Osteoblast (primary cell): ENCODE data around the gene UBXN6. TPM values are rescaled to one million over a fixed set of nuclear protein-coding genes. Genes with fewer than 3 reads are reported as not detected.

Source experiments
- DNase-seq: peaks from one replicate; pipeline ENCODE4 v3.0.0; 2011; ENCODE audit warnings: low spot score, mixed read lengths; ENCODE audit not compliant: insufficient read length; ENCODE audit errors: missing footprints
- H2AFZ ChIP-seq: 2 replicates; pipeline ENCODE4 v1.6.0; 2011; ENCODE audit warnings: mild to moderate bottlenecking, low read length
- H3K27ac ChIP-seq: 2 replicates; pipeline ENCODE4 v1.5.1; 2011; ENCODE audit warnings: mild to moderate bottlenecking, low read depth, low read length, moderate library complexity
- H3K27me3 ChIP-seq: 2 replicates; pipeline ENCODE4 v1.6.0; 2012; ENCODE audit warnings: mild to moderate bottlenecking, control low read depth, inconsistent platforms, low read length, moderate library complexity; ENCODE audit not compliant: insufficient read depth
- H3K36me3 ChIP-seq: 2 replicates; pipeline ENCODE4 v1.5.1; 2011; ENCODE audit warnings: mild to moderate bottlenecking, low read length, control low read depth, moderate library complexity; ENCODE audit not compliant: insufficient read depth
- H3K4me1 ChIP-seq: 2 replicates; pipeline ENCODE4 v1.5.1; 2011; ENCODE audit warnings: mild to moderate bottlenecking, low read length, control low read depth, moderate library complexity; ENCODE audit not compliant: insufficient read depth
- H3K4me2 ChIP-seq: 2 replicates; pipeline ENCODE4 v1.6.0; 2011; ENCODE audit warnings: mild to moderate bottlenecking, low read length; ENCODE audit not compliant: insufficient read depth
- H3K4me3 ChIP-seq: fragments of 200-600 bp; sonication (generic); 3 replicates; pipeline ENCODE4 v1.5.1; 2012; ENCODE audit warnings: mild to moderate bottlenecking, low read length, inconsistent platforms; ENCODE audit not compliant: insufficient read depth
- H3K79me2 ChIP-seq: 2 replicates; pipeline ENCODE4 v1.6.0; 2012; ENCODE audit warnings: mild to moderate bottlenecking, low read length, control low read depth, inconsistent platforms; ENCODE audit not compliant: insufficient read depth
- H3K9me3 ChIP-seq: 2 replicates; pipeline ENCODE4 v1.5.1; 2011; ENCODE audit warnings: low read depth, low read length, control low read depth
- H4K20me1 ChIP-seq: 2 replicates; pipeline ENCODE4 v1.6.0; 2012; ENCODE audit warnings: mild to moderate bottlenecking, low read length, control low read depth; ENCODE audit not compliant: insufficient read depth
- total RNA-seq: library from RNA; depleted of rRNA; stranded (reverse); fragments of >200 nt; gene quantifications from 2 replicates; pipeline ENCODE4 v1.2.3, GENCODE V29; 2012
- TF ChIP-seq, protein P1 (sequence below): IDR thresholded peaks from 2 replicates; pipeline ENCODE4 v1.5.1; 2011; ENCODE audit warnings: mild to moderate bottlenecking, low read depth, low read length, moderate library complexity; ENCODE audit errors: extremely low read depth

Gene UBXN6
- total RNA-seq, 1 donor = 136 TPM

DNA sequence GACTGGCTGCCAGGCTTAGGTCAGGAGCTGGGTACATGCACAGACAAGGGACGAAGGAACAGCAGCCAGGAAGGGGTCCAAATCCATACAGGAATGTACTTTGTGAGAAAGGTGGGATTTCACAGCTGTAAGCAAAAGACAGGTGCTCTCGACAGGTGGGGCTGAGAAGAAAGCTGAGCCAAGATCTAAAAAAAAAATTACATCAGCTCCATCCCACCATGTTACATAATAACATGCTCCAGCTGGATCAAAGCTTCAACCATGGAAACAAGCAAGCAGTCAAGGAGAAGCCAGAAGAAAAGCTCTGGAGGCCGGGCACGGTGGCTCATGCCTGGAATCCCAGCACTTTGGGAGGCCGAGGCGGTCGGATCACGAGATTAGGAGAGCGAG lies 8.0 kb downstream of the UBXN6 start:
- DNase-seq = peak; percentile 72
- Histone ChIP-seq H3K4me1 (peaks cover under 1% of the 10 kb centered on the region), H2AFZ (no peak overlapping the region), H3K9me3 (no peaks in the 10 kb centered on the region), H4K20me1 (peaks cover 33% of the 10 kb centered on the region), H3K4me2 (no peak overlapping the region), H3K27ac (no peak overlapping the region), H3K4me3 (no peak overlapping the region), H3K79me2 (peaks cover 26% of the 10 kb centered on the region), H3K27me3 (no peaks in the 10 kb centered on the region), H3K36me3 (peaks cover 93% of the 10 kb centered on the region)
- TF ChIP-seq, protein P1, sequence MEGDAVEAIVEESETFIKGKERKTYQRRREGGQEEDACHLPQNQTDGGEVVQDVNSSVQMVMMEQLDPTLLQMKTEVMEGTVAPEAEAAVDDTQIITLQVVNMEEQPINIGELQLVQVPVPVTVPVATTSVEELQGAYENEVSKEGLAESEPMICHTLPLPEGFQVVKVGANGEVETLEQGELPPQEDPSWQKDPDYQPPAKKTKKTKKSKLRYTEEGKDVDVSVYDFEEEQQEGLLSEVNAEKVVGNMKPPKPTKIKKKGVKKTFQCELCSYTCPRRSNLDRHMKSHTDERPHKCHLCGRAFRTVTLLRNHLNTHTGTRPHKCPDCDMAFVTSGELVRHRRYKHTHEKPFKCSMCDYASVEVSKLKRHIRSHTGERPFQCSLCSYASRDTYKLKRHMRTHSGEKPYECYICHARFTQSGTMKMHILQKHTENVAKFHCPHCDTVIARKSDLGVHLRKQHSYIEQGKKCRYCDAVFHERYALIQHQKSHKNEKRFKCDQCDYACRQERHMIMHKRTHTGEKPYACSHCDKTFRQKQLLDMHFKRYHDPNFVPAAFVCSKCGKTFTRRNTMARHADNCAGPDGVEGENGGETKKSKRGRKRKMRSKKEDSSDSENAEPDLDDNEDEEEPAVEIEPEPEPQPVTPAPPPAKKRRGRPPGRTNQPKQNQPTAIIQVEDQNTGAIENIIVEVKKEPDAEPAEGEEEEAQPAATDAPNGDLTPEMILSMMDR = no peak

DNA sequence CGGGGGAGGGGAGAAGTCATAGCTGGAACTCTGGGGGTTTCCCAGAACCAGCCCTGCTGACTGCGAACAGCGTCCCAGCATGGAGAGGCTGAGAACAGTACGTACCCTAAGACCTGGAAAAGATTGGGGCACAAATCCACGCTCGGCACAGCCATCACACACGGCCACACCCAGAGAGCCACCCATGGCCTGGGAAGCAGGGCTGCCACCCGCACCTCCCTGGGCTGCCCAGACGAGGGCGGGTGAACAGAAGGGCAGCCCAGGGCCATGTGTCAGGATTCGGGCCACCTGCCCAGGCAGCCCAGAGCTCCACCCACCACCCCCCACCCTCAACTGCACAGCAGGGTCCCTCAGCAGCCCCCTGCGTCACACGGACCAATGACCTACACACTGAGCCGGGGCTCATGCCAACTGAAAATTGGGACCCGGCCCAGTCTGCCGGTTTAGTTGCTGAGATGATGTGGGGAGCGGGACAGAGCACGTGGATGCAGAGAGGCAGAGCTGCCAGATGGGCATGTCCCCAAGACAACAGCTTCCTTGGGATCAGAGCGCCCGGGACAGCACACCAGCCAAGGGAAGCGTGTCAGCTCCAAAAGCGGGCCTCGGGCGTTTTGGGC lies 8.5 kb downstream of the UBXN6 start:
- TF ChIP-seq, protein P1 = no peak
- DNase-seq = peak; percentile 60
- Histone ChIP-seq H3K9me3 (no peaks in the 10 kb centered on the region), H3K27ac (no peak overlapping the region), H3K36me3 (peaks cover 90% of the 10 kb centered on the region), H3K27me3 (no peaks in the 10 kb centered on the region), H4K20me1 (peaks cover 29% of the 10 kb centered on the region), H3K4me1 (no peaks in the 10 kb centered on the region), H3K4me3 (no peak overlapping the region), H3K79me2 (peaks cover 21% of the 10 kb centered on the region), H3K4me2 (no peak overlapping the region), H2AFZ (no peak overlapping the region)

DNA sequence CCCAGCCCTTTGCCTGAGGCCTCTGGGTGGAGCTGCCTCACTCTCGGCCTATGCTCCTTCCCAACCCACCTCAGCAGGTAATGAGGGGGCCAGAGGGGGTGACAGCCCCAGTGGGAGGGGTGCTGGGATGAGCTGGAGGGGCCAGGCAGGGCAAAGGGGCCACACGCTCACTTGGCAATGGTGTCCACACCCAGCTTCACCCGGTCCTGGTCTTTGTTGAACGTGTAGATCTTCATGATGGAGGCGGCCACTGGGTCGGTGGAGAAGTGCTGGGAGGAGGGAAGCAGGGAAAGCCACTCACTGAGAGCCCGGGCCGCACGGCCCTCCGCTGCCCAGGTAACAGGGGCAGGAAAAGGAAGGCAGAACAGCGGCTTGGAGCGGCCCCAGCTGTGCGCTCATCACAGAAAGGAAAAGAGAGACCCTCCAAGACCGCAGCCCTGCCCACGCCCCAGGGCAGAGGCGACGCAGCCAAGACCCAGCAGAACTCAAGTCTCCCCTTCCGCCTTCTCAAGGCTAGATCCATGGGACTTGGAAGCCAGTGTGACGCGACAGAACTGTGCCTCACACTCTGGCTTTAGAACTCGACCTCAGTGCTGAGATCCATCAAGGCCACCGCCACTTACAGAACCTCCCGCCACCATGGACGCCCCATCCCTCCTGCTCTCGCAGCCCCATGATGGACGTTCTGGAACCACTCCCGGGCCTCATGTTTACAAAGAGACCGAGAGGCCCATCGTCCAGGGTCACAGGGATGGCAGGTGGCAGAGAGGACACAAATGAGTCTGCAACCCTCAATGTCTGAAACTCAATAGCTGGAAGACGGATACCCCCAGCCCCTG lies 9.2 kb downstream of the UBXN6 start:
- H3K36me3 ChIP-seq = peaks cover 82% of the 10 kb centered on the region
- H3K79me2 ChIP-seq = peaks cover 15% of the 10 kb centered on the region
- no peak overlapping the region for H3K4me2 ChIP-seq
- TF ChIP-seq, protein P1 = no peak
- DNase-seq = peak; percentile 85
- H3K27ac ChIP-seq = no peak overlapping the region
- no peaks in the 10 kb centered on the region for H3K4me1 ChIP-seq
- no peaks in the 10 kb centered on the region for H3K9me3 ChIP-seq
- H2AFZ ChIP-seq = no peak overlapping the region
- H4K20me1 ChIP-seq = peaks cover 26% of the 10 kb centered on the region
- no peaks in the 10 kb centered on the region for H3K27me3 ChIP-seq
- H3K4me3 ChIP-seq = no peak overlapping the region
